GM19193 (cell line): ENCODE measurements around the gene VSTM5.

Experiments
- POLR2A ChIP-seq: IDR thresholded peaks from 4 replicates; pipeline ENCODE4 v1.6.1; 2011; ENCODE audit not compliant: insufficient read depth, insufficient read length; ENCODE audit errors: extremely low read depth

Gene VSTM5

DNA sequence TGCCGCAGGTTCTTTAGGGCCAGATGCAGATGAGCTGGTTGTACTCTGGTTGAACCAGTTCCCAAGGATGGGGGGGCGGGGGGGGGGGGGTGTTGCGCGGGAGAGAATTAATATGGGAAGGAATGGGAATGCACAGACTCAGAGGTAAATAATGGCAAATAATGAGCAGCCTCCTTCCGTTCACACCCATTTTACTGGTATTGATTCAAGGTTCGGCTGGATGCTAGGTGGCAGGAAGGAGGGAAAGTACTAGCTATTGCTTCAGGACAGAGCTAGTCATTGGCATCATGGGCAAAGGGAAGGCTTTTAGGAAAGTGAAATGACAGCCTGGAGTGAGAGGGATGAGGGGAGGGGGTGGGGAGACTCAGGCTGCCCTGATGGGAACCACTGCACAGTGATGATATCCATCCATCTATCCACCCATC is at the start of gene VSTM5:
TSS of gene VSTM5 (minus strand) at position 25 of the 425 bp plus-strand sequence. CDS start 116 bp downstream, outside the sequence.
- no peak for TF ChIP-seq POLR2A

GRCh38 chr11:93895106-93895862 is 44.9 kb upstream of the VSTM5 start:
- no peak for TF ChIP-seq POLR2A

- no peak for TF ChIP-seq POLR2A
These were observed 40.1 kb upstream of the VSTM5 start for GRCh38 chr11:93890391-93891051.

GRCh38 chr11:93887111-93887510 is 36.7 kb upstream of the VSTM5 start:
- no peak for TF ChIP-seq POLR2A

- TF ChIP-seq POLR2A = no peak
These were observed 25.2 kb upstream of the VSTM5 start for GRCh38 chr11:93875637-93876036.

DNA sequence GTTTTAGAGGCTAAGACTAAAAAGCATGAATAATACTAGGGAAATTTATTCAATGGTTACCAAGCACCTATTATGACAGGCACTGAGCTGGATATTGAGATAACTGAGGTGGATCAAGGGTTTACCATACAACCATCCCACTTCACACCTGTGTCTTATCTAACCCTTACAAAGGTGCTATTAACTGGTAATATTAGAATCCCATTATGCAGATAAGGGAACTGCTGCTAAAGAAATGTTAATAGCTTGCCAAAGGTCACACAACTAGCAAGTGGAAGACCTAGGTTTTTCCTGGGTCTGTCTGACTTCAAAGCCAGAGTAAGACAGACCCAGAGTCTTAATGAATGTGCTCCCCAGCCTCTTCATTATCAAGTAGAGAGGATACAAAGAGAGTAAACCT is 21.1 kb upstream of the VSTM5 start:
- TF ChIP-seq POLR2A = no peak

GRCh38 chr11:93870616-93871015 is 20.2 kb upstream of the VSTM5 start:
- no peak for TF ChIP-seq POLR2A

GRCh38 chr11:93869830-93870229 is 19.4 kb upstream of the VSTM5 start:
- TF ChIP-seq POLR2A = no peak

GRCh38 chr11:93861808-93862207 is 11.4 kb upstream of the VSTM5 start:
- TF ChIP-seq POLR2A = no peak

GRCh38 chr11:93858121-93858775 is 7.8 kb upstream of the VSTM5 start:
- TF ChIP-seq POLR2A = no peak

- TF ChIP-seq POLR2A = no peak
These were observed 7.1 kb upstream of the VSTM5 start for GRCh38 chr11:93857413-93858120.

DNA sequence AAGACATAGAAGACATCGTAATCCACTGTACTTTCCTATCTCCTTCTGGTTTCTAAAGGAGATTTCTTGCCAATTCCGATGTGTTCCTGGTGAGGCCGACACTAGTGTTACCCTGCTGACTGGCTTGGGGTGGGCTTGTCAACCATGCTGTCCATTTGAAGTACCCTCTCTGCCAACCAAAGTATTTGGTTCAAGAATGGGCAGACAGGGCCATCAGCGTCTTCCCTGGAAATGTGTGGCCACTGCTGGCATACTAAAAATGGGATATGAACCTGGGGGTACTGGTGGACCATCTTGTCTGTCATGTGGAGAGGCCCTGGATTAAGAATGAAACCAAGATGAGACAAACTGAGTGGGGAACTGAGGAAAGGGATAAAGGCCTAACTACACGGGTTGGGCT is 1.8 kb upstream of the VSTM5 start:
- TF ChIP-seq POLR2A = no peak

DNA sequence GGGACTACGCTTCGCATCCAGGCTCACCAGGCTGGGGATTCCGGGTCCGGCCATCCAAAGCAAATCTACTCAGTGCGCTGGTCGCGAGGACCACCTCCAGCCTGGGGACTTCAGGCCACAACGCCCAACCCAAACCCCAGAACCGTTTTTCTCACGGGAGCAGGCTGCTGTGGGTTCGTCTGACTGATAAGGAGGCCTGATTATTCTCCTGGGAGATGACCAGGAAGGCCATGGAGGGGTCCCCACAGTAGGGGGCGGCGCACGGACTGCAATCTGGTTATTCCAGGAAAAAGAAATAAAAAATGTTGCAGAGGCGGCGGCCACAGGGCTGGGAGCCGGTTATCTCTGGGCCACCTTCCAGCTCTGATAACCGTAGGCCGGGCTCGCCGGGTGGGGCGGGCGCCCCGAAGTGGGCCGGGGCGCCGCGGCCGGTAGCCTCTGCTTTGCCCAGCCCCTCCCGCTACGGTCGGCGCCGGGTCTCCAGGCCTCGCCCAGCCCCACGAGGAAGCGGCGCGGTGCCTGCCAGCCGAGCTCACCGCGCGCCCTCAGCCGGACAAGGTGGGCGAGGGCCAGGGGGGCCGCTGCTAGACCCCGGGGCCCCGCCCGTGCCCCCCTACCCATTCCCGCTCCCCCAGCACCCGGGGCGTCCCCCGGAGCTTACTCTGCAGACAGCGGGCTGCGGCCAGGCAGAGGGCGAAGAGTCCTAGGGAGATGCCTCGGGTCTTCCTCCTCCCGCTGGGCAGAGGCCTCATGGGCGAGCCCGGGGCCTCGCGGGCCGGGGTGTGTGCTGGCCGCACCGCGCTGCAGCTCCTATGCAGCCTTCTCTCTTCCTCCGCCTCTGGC is 446 bp downstream of the VSTM5 start:
- no peak for TF ChIP-seq POLR2A

GRCh38 chr11:93849201-93849600 is 1.2 kb downstream of the VSTM5 start:
- no peak for TF ChIP-seq POLR2A
